Fibroblast of villous mesenchyme (primary cell): ENCODE results near the gene GPAT3. TPM values are rescaled to one million over a fixed set of nuclear protein-coding genes. Genes with fewer than 3 reads are reported as not detected.

Experiments used
- DNase-seq: peaks from one replicate; pipeline ENCODE4 v3.0.0-alpha.2; 2010; ENCODE audit warnings: low read depth
- H3K4me3 ChIP-seq: 2 replicates; pipeline ENCODE4 v1.5.1; 2011; ENCODE audit warnings: low read depth, mild to moderate bottlenecking, low read length
- total RNA-seq: library from RNA; depleted of rRNA; stranded (reverse); fragments of >200 nt; gene quantifications from 2 replicates; pipeline ENCODE4 v1.2.3, GENCODE V29; 2012
- TF ChIP-seq, protein P1 (sequence below): IDR thresholded peaks from 2 replicates; pipeline ENCODE4 v1.5.1; 2012; ENCODE audit warnings: low read depth, mild to moderate bottlenecking, low read length; ENCODE audit not compliant: insufficient read depth

GPAT3 gene
- total RNA-seq, 1 donor = 15.1 TPM

DNA sequence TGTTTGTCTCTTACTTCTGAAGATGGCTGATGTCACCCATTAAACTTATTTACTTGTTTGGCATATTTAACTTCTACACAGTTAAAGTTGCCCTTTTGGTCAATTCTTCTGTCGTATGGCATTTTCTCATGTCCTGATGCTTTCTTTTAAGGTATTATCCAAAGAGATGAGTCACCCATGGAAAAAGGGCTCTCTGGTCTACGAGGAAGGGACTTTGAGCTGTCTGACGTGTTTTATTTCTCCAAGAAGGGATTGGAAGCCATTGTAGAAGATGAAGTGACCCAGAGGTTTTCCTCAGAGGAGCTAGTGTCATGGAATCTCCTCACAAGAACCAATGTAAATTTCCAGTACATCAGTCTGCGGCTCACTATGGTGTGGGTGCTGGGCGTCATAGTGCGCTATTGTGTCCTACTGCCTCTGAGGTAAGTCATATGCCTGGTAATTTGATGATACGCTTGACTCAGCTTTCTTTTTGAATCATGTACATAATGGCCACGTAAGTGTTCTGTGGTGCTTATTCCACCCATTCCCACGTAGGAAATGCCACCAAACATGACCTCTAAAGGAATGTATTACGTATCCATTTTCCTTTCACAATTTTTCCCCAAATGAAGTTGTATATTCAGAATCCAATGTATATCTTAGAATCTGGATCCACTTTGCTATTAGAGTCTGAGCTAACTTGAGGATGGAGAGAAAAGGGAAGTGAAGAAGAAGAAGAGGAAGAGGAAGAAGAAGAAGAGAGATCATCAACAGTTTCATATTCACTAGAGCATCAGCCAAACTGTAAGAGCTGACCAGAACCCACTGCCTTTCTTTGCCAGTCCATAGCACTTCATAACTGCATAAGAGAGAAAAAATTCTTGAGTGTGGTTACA, 45.7 kb downstream of the GPAT3 start:
- TF ChIP-seq, protein P1, sequence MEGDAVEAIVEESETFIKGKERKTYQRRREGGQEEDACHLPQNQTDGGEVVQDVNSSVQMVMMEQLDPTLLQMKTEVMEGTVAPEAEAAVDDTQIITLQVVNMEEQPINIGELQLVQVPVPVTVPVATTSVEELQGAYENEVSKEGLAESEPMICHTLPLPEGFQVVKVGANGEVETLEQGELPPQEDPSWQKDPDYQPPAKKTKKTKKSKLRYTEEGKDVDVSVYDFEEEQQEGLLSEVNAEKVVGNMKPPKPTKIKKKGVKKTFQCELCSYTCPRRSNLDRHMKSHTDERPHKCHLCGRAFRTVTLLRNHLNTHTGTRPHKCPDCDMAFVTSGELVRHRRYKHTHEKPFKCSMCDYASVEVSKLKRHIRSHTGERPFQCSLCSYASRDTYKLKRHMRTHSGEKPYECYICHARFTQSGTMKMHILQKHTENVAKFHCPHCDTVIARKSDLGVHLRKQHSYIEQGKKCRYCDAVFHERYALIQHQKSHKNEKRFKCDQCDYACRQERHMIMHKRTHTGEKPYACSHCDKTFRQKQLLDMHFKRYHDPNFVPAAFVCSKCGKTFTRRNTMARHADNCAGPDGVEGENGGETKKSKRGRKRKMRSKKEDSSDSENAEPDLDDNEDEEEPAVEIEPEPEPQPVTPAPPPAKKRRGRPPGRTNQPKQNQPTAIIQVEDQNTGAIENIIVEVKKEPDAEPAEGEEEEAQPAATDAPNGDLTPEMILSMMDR = no peak
- no peak overlapping the region for H3K4me3 ChIP-seq
- DNase-seq = no peak

DNA sequence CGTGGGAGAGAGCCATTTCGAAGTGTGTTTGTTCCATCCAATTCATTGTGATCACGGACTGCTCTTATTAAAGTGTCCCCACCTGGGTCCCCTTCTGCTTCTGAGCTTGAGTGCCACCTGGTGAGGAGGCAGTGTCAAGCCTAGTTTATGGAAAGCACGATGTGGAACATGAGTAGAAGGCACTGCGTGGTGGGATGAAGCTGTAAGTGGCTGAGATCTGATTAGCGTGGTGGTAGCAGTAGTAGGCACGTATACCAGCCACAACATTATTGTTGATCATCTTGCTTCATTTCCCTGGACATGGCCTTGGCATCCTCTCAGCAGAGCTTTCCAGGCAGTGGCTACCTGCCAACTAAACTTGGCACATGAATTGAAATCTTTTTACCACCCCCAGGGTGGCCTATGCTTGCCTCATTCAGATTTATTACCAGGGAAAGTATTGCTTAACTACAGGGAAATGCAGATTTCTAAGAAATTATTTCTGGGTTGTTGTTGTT, 46.4 kb downstream of the GPAT3 start:
- TF ChIP-seq, protein P1 = no peak
- peak; percentile 56 for DNase-seq
- H3K4me3 ChIP-seq = no peak overlapping the region

DNA sequence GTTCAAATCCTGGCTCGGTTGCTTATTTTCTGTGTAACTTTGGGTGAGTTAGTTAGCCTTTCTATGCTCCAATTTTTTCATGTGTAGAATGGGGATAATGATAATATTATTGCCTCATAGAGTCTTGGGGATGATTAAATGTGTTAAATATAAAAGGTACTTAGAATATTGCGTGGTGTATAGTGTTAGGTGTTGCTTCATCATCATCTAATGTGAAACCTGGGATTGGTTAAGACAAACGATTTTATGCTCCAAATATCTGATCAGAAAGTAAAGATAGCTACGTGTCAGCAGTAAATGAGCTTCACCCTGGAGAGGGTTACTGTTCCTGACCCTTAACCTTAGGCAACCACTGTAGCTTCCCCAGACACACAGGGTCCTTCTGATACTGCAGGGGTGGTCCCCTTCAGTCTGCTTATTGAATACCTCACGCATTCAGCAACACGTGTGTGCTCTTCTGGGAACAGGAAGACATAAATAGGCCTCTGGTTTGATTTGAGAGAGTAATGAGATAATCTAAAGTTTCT, 50.1 kb downstream of the GPAT3 start:
- TF ChIP-seq, protein P1 = no peak
- no peak for DNase-seq
- H3K4me3 ChIP-seq = no peak overlapping the region

DNA sequence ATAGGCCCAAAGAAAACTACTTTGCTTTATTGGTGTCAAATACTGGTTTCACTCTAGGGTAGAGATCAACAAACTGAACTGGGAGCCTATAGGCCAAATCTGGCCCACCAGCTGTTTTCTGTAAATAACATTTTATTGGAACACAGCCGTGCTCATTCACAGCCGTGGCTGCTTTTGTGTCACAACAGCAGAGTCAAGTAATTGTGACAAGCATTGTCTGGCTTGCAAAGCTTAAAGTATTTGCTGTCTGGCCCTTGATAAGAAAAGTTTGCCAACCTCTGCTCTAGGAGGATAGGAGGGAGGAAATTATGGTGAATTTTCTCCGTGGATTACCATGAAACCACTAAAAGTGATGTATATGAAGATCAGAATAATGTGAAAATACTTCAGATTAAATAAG, 53.4 kb downstream of the GPAT3 start:
- peak; percentile 22 for DNase-seq
- H3K4me3 ChIP-seq = no peak overlapping the region
- TF ChIP-seq, protein P1 = no peak

DNA sequence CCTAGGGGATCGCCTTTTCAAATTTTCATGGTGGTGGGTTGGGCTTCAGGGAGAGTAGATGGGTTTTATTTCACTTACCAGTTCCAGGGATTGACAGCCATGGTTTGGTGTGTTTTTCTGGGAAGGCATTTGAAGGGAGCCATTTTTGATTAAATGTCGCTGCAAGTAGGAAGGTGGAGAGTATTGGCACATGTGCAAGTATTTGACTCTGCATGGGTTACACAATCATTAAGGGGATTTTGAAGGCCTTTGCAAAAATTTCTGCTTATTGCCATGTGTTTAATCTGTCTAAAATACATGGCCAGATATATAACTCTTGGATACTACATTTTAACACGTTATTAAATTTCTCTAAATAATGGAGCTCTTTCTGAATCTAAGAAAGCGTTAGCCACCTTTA, 55.1 kb downstream of the GPAT3 start:
- TF ChIP-seq, protein P1 = no peak
- DNase-seq = no peak
- H3K4me3 ChIP-seq = no peak overlapping the region

DNA sequence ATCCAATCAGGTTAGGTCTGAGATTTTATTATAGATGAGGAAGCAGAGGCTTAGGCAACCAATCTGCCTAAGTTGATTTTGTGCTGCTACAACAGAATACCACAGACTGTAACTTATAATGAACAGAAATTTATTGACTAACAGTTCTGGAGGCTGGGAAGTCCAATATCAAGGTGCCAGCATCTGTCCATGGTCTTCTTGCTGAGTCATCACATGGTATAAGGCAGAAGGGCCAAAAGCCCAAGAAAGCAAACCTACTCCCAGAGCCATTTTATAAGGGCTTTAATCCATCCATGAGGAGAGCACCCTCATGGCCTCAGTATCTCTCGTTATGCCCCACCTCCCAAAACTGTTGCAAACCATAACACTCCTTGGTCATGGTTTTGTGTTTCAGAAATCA, 55.8 kb downstream of the GPAT3 start:
- DNase-seq = no peak
- no peak overlapping the region for H3K4me3 ChIP-seq
- TF ChIP-seq, protein P1 = no peak
